Epithelial cell of proximal tubule (primary cell): ENCODE data around the gene PPP1R14C. TPM values are rescaled to one million over a fixed set of nuclear protein-coding genes. Genes with fewer than 3 reads are reported as not detected.
A peak's percentile ranks its signal among the peaks of the same experiment; 100 is the strongest.

ENCODE experiments used
- DNase-seq: peaks from one replicate; pipeline ENCODE4 v3.0.0-alpha.2; 2011; ENCODE audit warnings: low read depth
- H3K4me3 ChIP-seq: 2 replicates; pipeline ENCODE4 v1.5.1; 2011; ENCODE audit warnings: low read depth, mild to moderate bottlenecking, low read length
- CTCF ChIP-seq: conservative IDR thresholded peaks from 2 replicates; pipeline ENCODE4 v1.5.1; 2012; ENCODE audit warnings: low read depth, mild to moderate bottlenecking, low read length
- total RNA-seq: library from RNA; depleted of rRNA; stranded (reverse); fragments of >200 nt; gene quantifications from 2 replicates; pipeline ENCODE4 v1.2.3, GENCODE V29; 2015

Gene PPP1R14C
- total RNA-seq, 1 donor from 2014 or later: 27.0 TPM

DNA sequence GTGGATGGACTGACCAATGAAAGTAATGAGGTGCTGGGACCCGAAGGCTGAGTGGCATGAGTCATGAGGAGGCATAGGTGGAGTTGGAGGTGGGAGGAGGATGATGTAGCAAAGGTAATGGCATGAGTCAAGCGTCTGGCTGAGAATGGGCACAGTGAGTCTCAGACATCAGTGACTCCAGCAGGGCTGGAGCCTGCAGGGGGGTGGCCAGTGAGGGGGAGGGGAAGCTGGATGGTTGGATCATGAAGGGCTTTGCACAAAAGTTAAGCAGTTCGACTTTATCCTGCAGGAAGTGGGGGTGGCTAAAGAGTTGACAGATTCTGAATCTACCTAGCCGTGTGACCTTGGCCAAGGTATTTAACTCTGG is 127.0 kb downstream of the PPP1R14C start:
- no peak for TF ChIP-seq CTCF
- no peak overlapping the region for H3K4me3 ChIP-seq
- peak; percentile 90 for DNase-seq

DNA sequence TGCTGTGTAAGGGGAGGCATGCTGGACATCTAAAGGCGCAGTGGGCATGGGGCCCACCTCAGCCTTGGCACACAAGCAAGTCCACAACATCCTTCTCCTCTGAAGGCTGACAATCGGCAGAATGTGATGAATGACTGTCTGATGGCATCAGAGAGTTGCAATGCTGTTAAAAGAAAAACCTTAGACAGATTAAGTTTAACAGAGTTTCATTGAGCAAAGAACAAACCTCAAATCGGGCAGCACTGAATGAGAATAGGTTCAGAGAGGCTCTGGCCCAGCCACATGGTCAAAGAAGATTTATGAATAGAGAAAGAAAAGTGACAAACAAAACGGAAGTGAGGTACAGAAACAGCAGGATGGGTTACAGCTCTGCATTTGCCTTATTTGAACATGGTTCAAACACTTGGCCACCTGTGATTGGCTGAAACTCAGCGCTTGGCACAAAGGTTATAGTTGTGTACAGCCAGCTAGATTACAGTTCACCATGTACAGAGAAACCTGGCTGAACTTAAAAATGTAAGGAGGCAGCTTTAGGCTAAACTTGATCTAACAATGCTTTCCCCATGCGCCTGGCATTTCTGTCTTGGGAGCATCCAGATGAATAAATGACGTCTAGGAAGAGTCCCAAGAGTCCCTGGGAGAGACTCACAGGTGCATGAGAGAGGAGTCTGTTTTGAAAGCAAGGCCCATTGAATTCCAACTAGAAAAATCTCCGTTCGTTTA is 127.6 kb downstream of the PPP1R14C start:
- TF ChIP-seq CTCF: no peak
- no peak for DNase-seq
- no peak overlapping the region for H3K4me3 ChIP-seq

DNA sequence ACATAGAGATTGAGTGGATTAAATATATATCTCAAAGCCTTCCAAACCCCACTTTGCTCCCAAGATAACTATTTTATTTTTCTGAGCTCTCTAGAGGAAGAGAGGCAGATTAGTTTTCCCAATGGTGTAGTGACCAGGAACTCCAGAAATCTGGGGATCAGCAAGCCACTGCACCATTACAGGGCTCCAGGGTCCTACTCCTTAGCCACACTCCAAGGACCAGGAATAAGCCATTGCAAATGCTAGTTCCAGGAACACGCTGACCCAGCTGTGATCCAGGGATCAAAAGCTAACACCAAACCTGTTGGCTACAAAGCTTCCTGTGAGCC is 128.3 kb downstream of the PPP1R14C start:
- TF ChIP-seq CTCF: no peak
- no peak overlapping the region for H3K4me3 ChIP-seq
- no peak for DNase-seq

- no peak for DNase-seq
- no peak for TF ChIP-seq CTCF
- H3K4me3 ChIP-seq: no peak overlapping the region
Observed at GRCh38 chr6:150271501-150272263, 128.8 kb downstream of the PPP1R14C start.

GRCh38 chr6:150272264-150272975 is 129.6 kb downstream of the PPP1R14C start:
- no peak for TF ChIP-seq CTCF
- no peak overlapping the region for H3K4me3 ChIP-seq
- DNase-seq: no peak

DNA sequence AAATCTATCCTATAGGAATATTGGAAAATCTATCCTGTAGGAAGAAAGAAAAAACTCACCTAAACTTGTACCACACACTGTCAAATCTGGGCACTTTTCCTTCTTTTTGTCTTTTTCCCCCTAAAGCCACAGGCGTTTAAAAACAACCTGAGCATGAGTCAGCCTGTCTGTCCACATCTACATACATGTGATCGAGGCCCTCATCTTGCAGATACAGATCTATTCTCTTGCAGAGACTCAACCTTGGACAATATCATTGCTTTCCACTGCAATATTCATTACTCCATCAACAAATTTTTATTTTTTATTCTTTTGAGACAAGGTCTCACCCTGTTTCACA is 130.1 kb downstream of the PPP1R14C start:
- no peak for TF ChIP-seq CTCF
- no peak for DNase-seq
- H3K4me3 ChIP-seq: no peak overlapping the region
